ENCODE measurements around the gene PACSIN3. TPM values are rescaled to one million over a fixed set of nuclear protein-coding genes. Genes with fewer than 3 reads are reported as not detected.
"Not testable (repeated sequence)": the region's sequence is repeated elsewhere in the genome, so short reads cannot be mapped to it uniquely, and the experiment has no call there.

The PACSIN3 gene
- polyA plus RNA-seq, 1 donor from 2014 or later, result not detected

- not testable (repeated sequence) for H3K9me2 ChIP-seq (ENCODE audit: insufficient read depth, low read length); H2AFZ ChIP-seq (ENCODE audit: low read depth, low read length); H3K36me3 ChIP-seq (ENCODE audit: insufficient read depth, low read length); H3K27ac ChIP-seq (ENCODE audit: low read length); H3K4me3 ChIP-seq (ENCODE audit: low read length); H3K4me2 ChIP-seq (ENCODE audit: low read length); H3F3A ChIP-seq (ENCODE audit: insufficient read depth, low read length, poor library complexity, severe bottlenecking); H4K20me1 ChIP-seq (ENCODE audit: insufficient read depth); H3K9ac ChIP-seq (ENCODE audit: low read length); H3K9me3 ChIP-seq (ENCODE audit: low read length); H3K79me2 ChIP-seq (replicated peaks; ENCODE audit: insufficient read depth, low read length)
- H3K27me3 ChIP-seq (ENCODE audit: insufficient read depth, low read depth, low read length), result peaks cover 29% of the 10 kb centered on the region
These were observed 4.9 kb upstream of the PACSIN3 start for GRCh38 chr11:47191137-47191536.

DNA sequence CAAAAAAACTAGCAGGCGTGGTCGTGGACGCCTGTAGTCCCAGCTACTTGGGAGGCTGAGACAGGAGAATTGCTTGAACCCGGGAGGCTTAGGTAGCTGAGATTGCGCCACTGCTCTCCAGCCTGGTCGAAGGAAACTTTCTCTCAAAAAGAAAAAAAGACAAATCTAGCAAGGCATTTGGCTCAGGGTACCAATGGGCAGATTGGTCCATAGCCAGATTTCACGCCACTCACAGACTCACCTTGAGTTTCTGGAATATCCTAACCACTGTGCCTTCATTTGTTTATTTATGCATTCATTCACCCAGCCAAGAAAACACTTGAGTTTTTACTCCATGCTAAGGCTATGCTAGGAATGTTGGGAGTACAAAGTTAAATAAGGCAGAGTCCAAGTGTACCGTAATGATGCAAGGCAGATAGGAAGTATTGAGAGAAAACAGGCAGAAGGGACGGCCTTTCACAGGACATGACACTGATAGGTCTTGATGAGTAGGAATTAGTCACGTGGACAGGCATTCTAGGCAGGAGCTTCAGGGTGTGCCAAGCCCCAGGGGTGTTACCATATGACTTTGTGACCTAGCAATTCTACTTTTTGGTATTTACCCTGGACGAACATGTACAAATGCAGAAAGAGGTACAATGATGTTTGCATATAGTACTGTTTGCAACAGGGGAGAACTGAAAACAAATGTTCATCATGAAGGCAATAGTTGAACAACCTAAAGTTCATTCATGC, 3.0 kb upstream of the PACSIN3 start:
- no peaks in the 10 kb centered on the region for H3F3A ChIP-seq (ENCODE audit: insufficient read depth, low read length, poor library complexity, severe bottlenecking)
- no peaks in the 10 kb centered on the region for H3K36me3 ChIP-seq (ENCODE audit: insufficient read depth, low read length)
- H3K27me3 ChIP-seq (ENCODE audit: insufficient read depth, low read depth, low read length), result peaks cover 48% of the 10 kb centered on the region
- H3K9ac ChIP-seq (ENCODE audit: low read length), result no peak overlapping the region
- H4K20me1 ChIP-seq (ENCODE audit: insufficient read depth), result no peaks in the 10 kb centered on the region
- no peaks in the 10 kb centered on the region for H3K9me3 ChIP-seq (ENCODE audit: low read length)
- H3K4me2 ChIP-seq (ENCODE audit: low read length), result no peak overlapping the region
- TF ChIP-seq, protein P1, sequence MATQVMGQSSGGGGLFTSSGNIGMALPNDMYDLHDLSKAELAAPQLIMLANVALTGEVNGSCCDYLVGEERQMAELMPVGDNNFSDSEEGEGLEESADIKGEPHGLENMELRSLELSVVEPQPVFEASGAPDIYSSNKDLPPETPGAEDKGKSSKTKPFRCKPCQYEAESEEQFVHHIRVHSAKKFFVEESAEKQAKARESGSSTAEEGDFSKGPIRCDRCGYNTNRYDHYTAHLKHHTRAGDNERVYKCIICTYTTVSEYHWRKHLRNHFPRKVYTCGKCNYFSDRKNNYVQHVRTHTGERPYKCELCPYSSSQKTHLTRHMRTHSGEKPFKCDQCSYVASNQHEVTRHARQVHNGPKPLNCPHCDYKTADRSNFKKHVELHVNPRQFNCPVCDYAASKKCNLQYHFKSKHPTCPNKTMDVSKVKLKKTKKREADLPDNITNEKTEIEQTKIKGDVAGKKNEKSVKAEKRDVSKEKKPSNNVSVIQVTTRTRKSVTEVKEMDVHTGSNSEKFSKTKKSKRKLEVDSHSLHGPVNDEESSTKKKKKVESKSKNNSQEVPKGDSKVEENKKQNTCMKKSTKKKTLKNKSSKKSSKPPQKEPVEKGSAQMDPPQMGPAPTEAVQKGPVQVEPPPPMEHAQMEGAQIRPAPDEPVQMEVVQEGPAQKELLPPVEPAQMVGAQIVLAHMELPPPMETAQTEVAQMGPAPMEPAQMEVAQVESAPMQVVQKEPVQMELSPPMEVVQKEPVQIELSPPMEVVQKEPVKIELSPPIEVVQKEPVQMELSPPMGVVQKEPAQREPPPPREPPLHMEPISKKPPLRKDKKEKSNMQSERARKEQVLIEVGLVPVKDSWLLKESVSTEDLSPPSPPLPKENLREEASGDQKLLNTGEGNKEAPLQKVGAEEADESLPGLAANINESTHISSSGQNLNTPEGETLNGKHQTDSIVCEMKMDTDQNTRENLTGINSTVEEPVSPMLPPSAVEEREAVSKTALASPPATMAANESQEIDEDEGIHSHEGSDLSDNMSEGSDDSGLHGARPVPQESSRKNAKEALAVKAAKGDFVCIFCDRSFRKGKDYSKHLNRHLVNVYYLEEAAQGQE (IDR thresholded peaks at IDR 0.05; ENCODE audit: borderline replicate concordance), result no peak
- TF ChIP-seq MXI1 (conservative IDR thresholded peaks at IDR 0.05; ENCODE audit: poor library complexity, severe bottlenecking) (no peak), RAD21 (conservative IDR thresholded peaks at IDR 0.05) (no peak), TAF1 (IDR thresholded peaks at IDR 0.05; ENCODE audit: low read depth) (no peak), EP300 (conservative IDR thresholded peaks at IDR 0.05; ENCODE audit: poor library complexity, severe bottlenecking) (no peak), EZH2 (IDR thresholded peaks at IDR 0.05; ENCODE audit: borderline replicate concordance, insufficient read depth, low read length, poor library complexity, severe bottlenecking) (no peak), SMC3 (conservative IDR thresholded peaks at IDR 0.05; ENCODE audit: poor library complexity) (no peak), POLR2AphosphoS5 (IDR thresholded peaks at IDR 0.05) (no peak)
- TF ChIP-seq, protein P2, sequence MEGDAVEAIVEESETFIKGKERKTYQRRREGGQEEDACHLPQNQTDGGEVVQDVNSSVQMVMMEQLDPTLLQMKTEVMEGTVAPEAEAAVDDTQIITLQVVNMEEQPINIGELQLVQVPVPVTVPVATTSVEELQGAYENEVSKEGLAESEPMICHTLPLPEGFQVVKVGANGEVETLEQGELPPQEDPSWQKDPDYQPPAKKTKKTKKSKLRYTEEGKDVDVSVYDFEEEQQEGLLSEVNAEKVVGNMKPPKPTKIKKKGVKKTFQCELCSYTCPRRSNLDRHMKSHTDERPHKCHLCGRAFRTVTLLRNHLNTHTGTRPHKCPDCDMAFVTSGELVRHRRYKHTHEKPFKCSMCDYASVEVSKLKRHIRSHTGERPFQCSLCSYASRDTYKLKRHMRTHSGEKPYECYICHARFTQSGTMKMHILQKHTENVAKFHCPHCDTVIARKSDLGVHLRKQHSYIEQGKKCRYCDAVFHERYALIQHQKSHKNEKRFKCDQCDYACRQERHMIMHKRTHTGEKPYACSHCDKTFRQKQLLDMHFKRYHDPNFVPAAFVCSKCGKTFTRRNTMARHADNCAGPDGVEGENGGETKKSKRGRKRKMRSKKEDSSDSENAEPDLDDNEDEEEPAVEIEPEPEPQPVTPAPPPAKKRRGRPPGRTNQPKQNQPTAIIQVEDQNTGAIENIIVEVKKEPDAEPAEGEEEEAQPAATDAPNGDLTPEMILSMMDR (IDR thresholded peaks at IDR 0.05; ENCODE audit: poor library complexity, severe bottlenecking), result no peak
- H3K79me2 ChIP-seq (replicated peaks; ENCODE audit: insufficient read depth, low read length), result no peaks in the 10 kb centered on the region
- no peak overlapping the region for H3K4me3 ChIP-seq (ENCODE audit: low read length)
- no peak overlapping the region for H2AFZ ChIP-seq (ENCODE audit: low read depth, low read length)
- no peak overlapping the region for H3K27ac ChIP-seq (ENCODE audit: low read length)
- no peaks in the 10 kb centered on the region for H3K9me2 ChIP-seq (ENCODE audit: insufficient read depth, low read length)
